HL-60 (cell line): ENCODE data around the gene GALNT17.

Source experiments
- CTCF ChIP-seq: IDR thresholded peaks from one replicate; pipeline ENCODE4 v1.5.1; 2011; ENCODE audit warnings: low read length, control low read depth, inconsistent platforms; ENCODE audit not compliant: insufficient read depth
- GABPA ChIP-seq: IDR thresholded peaks from 2 replicates; pipeline ENCODE4 v1.6.1; 2012; ENCODE audit warnings: low read depth
- POLR2AphosphoS5 ChIP-seq: IDR thresholded peaks from 2 replicates; pipeline ENCODE4 v1.6.1; 2012; ENCODE audit warnings: low read depth
- REST ChIP-seq: IDR thresholded peaks from 2 replicates; pipeline ENCODE4 v1.6.1; 2012; ENCODE audit warnings: low read depth; ENCODE audit not compliant: insufficient replicate concordance
- SPI1 ChIP-seq: IDR thresholded peaks from 2 replicates; pipeline ENCODE4 v1.6.1; 2012; ENCODE audit warnings: low read depth, mild to moderate bottlenecking, borderline replicate concordance

GRCh38 chr7:71753956-71754664 is 622.2 kb downstream of the GALNT17 start:
- TF ChIP-seq CTCF (no peak), SPI1 (no peak), REST (no peak), GABPA (no peak), POLR2AphosphoS5 (no peak)
